ENCODE measurements around the gene SERPINE3. TPM values are rescaled to one million over a fixed set of nuclear protein-coding genes. Genes with fewer than 3 reads are reported as not detected.

SERPINE3 gene
- polyA plus RNA-seq, 1 experiment = not detected

DNA sequence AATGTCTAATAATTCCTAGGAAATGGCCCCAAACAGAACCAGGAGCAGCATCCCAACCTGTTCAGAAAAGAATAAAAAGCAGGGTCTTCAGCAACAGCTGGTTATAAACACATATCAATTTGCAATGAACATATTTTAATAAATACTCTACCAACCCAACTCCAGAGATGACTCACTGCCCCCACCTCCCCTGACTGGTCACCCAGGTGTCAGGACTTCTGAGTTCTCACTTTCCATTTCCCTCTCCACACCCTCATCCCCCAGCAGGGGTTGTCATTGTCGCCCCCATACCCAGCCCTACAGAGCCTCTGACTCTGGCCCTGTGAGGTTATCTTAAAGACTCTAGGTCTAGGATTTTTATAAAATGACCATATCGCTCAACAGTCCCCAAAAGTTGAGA lies 6.9 kb downstream of the SERPINE3 start:
- ChIA-PET CTCF (interaction anchor here (1.6 kb wide), 1 partner anchor 221 kb away, joined by 4 read pairs; no protein-coding TSS in a partner anchor), POLR2A (no interaction called here)
- H3K36me3 ChIP-seq (ENCODE audit: control insufficient read depth, insufficient read depth, low read length) = no peaks in the 10 kb centered on the region
- H3K4me3 ChIP-seq (ENCODE audit: low read depth, low read length) = no peak overlapping the region
- DNase-seq (ENCODE audit: low read depth) = no peak
- TF ChIP-seq, protein P1, sequence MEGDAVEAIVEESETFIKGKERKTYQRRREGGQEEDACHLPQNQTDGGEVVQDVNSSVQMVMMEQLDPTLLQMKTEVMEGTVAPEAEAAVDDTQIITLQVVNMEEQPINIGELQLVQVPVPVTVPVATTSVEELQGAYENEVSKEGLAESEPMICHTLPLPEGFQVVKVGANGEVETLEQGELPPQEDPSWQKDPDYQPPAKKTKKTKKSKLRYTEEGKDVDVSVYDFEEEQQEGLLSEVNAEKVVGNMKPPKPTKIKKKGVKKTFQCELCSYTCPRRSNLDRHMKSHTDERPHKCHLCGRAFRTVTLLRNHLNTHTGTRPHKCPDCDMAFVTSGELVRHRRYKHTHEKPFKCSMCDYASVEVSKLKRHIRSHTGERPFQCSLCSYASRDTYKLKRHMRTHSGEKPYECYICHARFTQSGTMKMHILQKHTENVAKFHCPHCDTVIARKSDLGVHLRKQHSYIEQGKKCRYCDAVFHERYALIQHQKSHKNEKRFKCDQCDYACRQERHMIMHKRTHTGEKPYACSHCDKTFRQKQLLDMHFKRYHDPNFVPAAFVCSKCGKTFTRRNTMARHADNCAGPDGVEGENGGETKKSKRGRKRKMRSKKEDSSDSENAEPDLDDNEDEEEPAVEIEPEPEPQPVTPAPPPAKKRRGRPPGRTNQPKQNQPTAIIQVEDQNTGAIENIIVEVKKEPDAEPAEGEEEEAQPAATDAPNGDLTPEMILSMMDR (IDR thresholded peaks at IDR 0.05; ENCODE audit: insufficient read depth, low read depth, low read length) = no peak
- H3K27me3 ChIP-seq (ENCODE audit: control insufficient read depth, insufficient read depth, low read length) = no peaks in the 10 kb centered on the region

DNA sequence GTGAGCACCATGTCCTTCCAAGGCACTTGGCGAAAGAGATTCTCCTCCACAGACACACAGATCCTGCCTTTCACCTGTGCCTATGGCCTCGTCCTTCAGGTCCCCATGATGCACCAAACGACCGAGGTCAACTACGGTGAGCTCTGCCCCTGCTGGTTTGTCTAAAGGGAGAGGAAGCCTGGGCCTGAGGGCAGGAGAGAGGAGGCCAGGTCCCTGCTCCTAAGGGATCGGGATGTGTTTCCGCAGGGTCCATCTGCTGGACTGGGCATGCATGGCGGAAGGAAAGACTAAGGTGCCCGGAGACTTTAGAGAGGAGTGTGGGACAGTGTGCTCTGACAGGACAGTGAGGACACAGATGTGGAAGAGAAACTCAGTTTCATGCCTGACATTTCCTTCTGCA lies 7.6 kb downstream of the SERPINE3 start:
- H3K27me3 ChIP-seq (ENCODE audit: control insufficient read depth, insufficient read depth, low read length) = no peaks in the 10 kb centered on the region
- no peak for DNase-seq (ENCODE audit: low read depth)
- POLR2A ChIA-PET = no interaction called here
- no peaks in the 10 kb centered on the region for H3K36me3 ChIP-seq (ENCODE audit: control insufficient read depth, insufficient read depth, low read length)
- TF ChIP-seq, protein P1 (IDR thresholded peaks at IDR 0.05; ENCODE audit: insufficient read depth, low read depth, low read length) = no peak
- CTCF ChIA-PET = interaction anchor here (1.6 kb wide), 1 partner anchor 222 kb away, joined by 4 read pairs; no protein-coding TSS in a partner anchor
- no peak overlapping the region for H3K4me3 ChIP-seq (ENCODE audit: low read depth, low read length)

DNA sequence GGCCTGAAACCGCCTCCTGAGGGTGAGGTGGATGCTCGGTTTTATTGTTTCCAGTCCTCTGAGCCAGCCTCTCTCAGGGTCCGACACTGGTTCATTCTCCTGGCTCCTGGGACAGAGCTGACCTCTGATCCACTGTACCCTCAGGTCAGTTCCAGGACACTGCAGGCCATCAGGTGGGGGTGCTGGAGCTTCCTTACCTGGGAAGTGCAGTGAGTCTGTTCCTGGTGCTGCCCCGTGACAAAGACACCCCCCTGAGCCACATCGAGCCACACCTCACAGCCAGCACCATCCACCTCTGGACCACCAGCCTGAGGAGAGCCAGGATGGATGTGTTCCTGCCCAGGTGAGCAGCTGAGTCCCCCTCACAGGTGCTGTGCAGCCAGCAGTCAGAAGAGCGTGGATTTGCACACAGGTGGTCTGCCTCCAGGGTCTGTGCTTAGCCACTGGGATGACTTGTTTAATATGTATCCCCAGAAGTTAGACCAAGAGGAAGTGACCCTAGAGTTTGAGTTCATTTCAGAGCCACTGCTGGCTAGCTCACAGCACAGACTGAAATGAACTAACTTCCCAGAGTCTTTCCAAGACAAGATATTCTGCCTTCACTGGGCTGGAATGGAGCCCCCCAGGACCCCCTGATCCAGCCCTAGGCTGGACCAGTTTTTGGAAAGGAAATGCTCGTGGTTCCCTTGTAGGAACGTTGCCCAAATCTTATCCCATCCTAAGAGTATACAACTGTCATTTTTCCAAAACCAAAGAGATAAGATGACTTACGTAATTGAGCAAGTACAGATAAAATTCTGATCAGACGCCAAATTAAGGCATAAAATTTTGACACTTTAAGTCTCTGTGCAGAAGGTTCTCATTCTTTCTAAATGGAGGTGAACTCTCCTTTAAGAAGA lies 8.8 kb downstream of the SERPINE3 start:
- H3K27me3 ChIP-seq (ENCODE audit: control insufficient read depth, insufficient read depth, low read length) = no peaks in the 10 kb centered on the region
- TF ChIP-seq, protein P1 (IDR thresholded peaks at IDR 0.05; ENCODE audit: insufficient read depth, low read depth, low read length) = no peak
- CTCF ChIA-PET = no interaction called here
- DNase-seq (ENCODE audit: low read depth) = no peak
- no peaks in the 10 kb centered on the region for H3K36me3 ChIP-seq (ENCODE audit: control insufficient read depth, insufficient read depth, low read length)
- POLR2A ChIA-PET = interaction anchor here (0.5 kb wide), 1 partner anchor 207 kb away, joined by 4 read pairs; no protein-coding TSS in a partner anchor
- H3K4me3 ChIP-seq (ENCODE audit: low read depth, low read length) = no peak overlapping the region

DNA sequence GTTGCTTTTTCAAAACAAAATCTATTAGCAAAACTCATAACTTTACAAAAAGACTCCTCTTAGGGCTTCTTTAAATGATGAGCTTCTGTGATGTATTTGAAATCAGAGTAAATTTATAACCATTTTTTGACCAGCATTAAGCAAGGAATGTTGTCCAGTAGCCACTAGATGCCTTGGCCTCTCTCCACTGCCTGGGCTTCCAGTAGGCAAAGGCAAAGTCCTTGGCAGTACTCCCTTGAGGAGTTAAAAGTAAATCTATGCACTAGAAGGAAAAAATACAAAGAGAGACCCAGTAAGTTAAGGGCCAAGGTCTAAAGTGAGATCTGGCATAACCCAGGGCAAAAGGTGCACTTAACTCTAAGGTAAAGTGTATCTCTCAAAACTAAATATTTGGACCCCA lies 9.5 kb downstream of the SERPINE3 start:
- H3K4me3 ChIP-seq (ENCODE audit: low read depth, low read length) = no peak overlapping the region
- no peak for DNase-seq (ENCODE audit: low read depth)
- POLR2A ChIA-PET = no interaction called here
- TF ChIP-seq, protein P1 (IDR thresholded peaks at IDR 0.05; ENCODE audit: insufficient read depth, low read depth, low read length) = no peak
- CTCF ChIA-PET = interaction anchor here (0.5 kb wide), 1 partner anchor 51 kb away, joined by 3 read pairs; no protein-coding TSS in a partner anchor
- H3K27me3 ChIP-seq (ENCODE audit: control insufficient read depth, insufficient read depth, low read length) = no peaks in the 10 kb centered on the region
- no peaks in the 10 kb centered on the region for H3K36me3 ChIP-seq (ENCODE audit: control insufficient read depth, insufficient read depth, low read length)

DNA sequence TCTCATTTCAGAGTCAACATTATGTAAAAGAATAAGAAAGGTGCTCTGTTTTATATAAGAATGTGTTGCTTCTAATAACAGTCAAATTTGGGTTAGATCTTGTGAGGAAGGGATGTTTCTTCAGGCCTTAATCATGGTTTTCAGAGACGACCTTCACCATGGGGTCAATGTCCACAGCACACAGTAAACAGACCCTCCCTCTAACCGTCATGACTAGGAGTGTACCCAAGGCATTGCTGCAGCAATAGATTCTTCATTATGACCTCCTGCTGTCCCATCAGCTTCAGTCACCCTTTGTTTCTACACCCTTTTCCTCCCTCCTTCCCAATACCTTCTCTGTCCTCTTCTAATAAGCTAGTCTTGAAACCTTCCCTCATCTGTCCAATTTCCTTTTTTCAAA lies 15.7 kb downstream of the SERPINE3 start:
- no peak overlapping the region for H3K4me3 ChIP-seq (ENCODE audit: low read depth, low read length)
- TF ChIP-seq, protein P1 (IDR thresholded peaks at IDR 0.05; ENCODE audit: insufficient read depth, low read depth, low read length) = no peak
- no peaks in the 10 kb centered on the region for H3K27me3 ChIP-seq (ENCODE audit: control insufficient read depth, insufficient read depth, low read length)
- ChIA-PET POLR2A (no interaction called here), CTCF (interaction anchor here (0.6 to 0.7 kb wide), 2 partner anchors 163 to 176 kb away, joined by 3 read pairs; no protein-coding TSS in a partner anchor)
- no peaks in the 10 kb centered on the region for H3K36me3 ChIP-seq (ENCODE audit: control insufficient read depth, insufficient read depth, low read length)
- no peak for DNase-seq (ENCODE audit: low read depth)

All from BJ (cell line).